AG04450 (cell line): ENCODE results near the gene TRAPPC1. TPM values are rescaled to one million over a fixed set of nuclear protein-coding genes. Genes with fewer than 3 reads are reported as not detected.

Experiments used
- CTCF ChIA-PET: fragments of 300-600, 350-600 bp; formaldehyde crosslinking; extraction: SDS; loops from one replicate; lab custom pipeline; 2022; ENCODE audit warnings: antibody characterized with exemption, inconsistent platforms; lab: Charles Lee
- POLR2A ChIA-PET: fragments of 350-600 bp; formaldehyde crosslinking; extraction: SDS; loops from one replicate; lab custom pipeline; 2021; ENCODE audit warnings: antibody characterized with exemption, inconsistent platforms; lab: Yijun Ruan, JAX
- DNase-seq: peaks from one replicate; pipeline ENCODE4 v3.0.0-alpha.2; 2011; ENCODE audit warnings: low read depth, low spot score
- H3K27ac ChIP-seq: one replicate; pipeline ENCODE4 v1.5.1; 2012; ENCODE audit warnings: low read depth, low read length, control low read depth
- H3K27me3 ChIP-seq: one replicate; pipeline ENCODE4 v1.6.0; 2012; ENCODE audit warnings: low read length; ENCODE audit not compliant: control insufficient read depth, insufficient read depth
- H3K4me3 ChIP-seq: 2 replicates; pipeline ENCODE4 v1.5.1; 2011; ENCODE audit warnings: mild to moderate bottlenecking, low read depth, low read length, control low read depth
- H3K9me3 ChIP-seq: 2 replicates; pipeline ENCODE4 v1.5.1; 2012; ENCODE audit warnings: low read length; ENCODE audit not compliant: control insufficient read depth, insufficient read depth
- CTCF ChIP-seq: IDR thresholded peaks from 2 replicates; pipeline ENCODE4 v1.5.1; 2011; ENCODE audit warnings: low read depth, low read length, control low read depth, inconsistent platforms
- polyA plus RNA-seq: library from polyadenylated mRNA; depleted of rRNA; stranded (reverse); fragments of >200 nt; gene quantifications from 2 replicates; pipeline ENCODE4 v1.2.3, GENCODE V29; 2011

Gene TRAPPC1
- polyA plus RNA-seq, 1 experiment, result 202 TPM

GRCh38 chr17:7972131-7972785 is 40.5 kb upstream of the TRAPPC1 start:
- POLR2A ChIA-PET, result no interaction called here

GRCh38 chr17:7971651-7972050 is 39.9 kb upstream of the TRAPPC1 start:
- no peak for TF ChIP-seq CTCF
- Histone ChIP-seq H3K27ac (no peak overlapping the region), H3K4me3 (no peak overlapping the region), H3K9me3 (peaks cover 7% of the 10 kb centered on the region), H3K27me3 (peaks cover 4% of the 10 kb centered on the region)
- CTCF ChIA-PET, result interaction anchor here (0.6 to 1.8 kb wide), 3 partner anchors 39 to 166 kb away, joined by 3 to 7 read pairs (median 3); partner anchors contain the start of genes CNTROB and TRAPPC1
- POLR2A ChIA-PET, result no interaction called here
- DNase-seq, result no peak

More at GRCh38 chr17:7972131-7972785, 40.5 kb upstream of the TRAPPC1 start:
- Histone ChIP-seq H3K27ac (no peak overlapping the region), H3K4me3 (no peak overlapping the region), H3K27me3 (peaks cover 4% of the 10 kb centered on the region), H3K9me3 (peaks cover 7% of the 10 kb centered on the region)
- peak; percentile 46 for TF ChIP-seq CTCF
- DNase-seq, result no peak
- CTCF ChIA-PET, result interaction anchor here (0.6 to 1.8 kb wide), 7 partner anchors 10 to 98 kb away, joined by 3 to 7 read pairs (median 4); partner anchors contain the start of genes CNTROB and TRAPPC1

- H3K9me3 ChIP-seq, result no peaks in the 10 kb centered on the region; the same call in 1 of the 2 replicates
- ChIA-PET POLR2A (no interaction called here), CTCF (interaction anchor here (0.7 kb wide), 1 partner anchor 208 kb away, joined by 4 read pairs; no protein-coding TSS in a partner anchor)
- no peak overlapping the region for H3K27ac ChIP-seq
- peaks cover 2% of the 10 kb centered on the region for H3K27me3 ChIP-seq
- no peak for TF ChIP-seq CTCF
- DNase-seq, result no peak
- no peak overlapping the region for H3K4me3 ChIP-seq
Measured at GRCh38 chr17:7969433-7969832, 37.7 kb upstream of the TRAPPC1 start.

GRCh38 chr17:7967751-7968150 is 36.0 kb upstream of the TRAPPC1 start:
- CTCF ChIA-PET, result no interaction called here
- POLR2A ChIA-PET, result no interaction called here
- no peak overlapping the region for H3K27ac ChIP-seq
- DNase-seq, result no peak
- no peaks in the 10 kb centered on the region for H3K9me3 ChIP-seq
- no peak for TF ChIP-seq CTCF
- H3K4me3 ChIP-seq, result no peak overlapping the region
- peaks cover 5% of the 10 kb centered on the region for H3K27me3 ChIP-seq

- Histone ChIP-seq H3K9me3 (no peaks in the 10 kb centered on the region), H3K27me3 (peaks cover 19% of the 10 kb centered on the region), H3K27ac (no peak overlapping the region), H3K4me3 (no peak overlapping the region)
- no peak for TF ChIP-seq CTCF
- ChIA-PET POLR2A (no interaction called here), CTCF (interaction anchor here (1.1 to 1.5 kb wide), 2 partner anchors 12 to 29 kb away, joined by 4 read pairs; no protein-coding TSS in a partner anchor)
- no peak for DNase-seq
Measured at GRCh38 chr17:7961421-7961820, 29.7 kb upstream of the TRAPPC1 start.
